Chondrocyte (in vitro differentiated cells): ENCODE measurements around the gene TCF4. TPM values are rescaled to one million over a fixed set of nuclear protein-coding genes. Genes with fewer than 3 reads are reported as not detected.

Source experiments
- DNase-seq: peaks from one replicate; pipeline ENCODE4 v3.0.0; 2021; ENCODE audit warnings: mixed read lengths, low spot score
- H3K27ac Mint-ChIP-seq: one replicate; pipeline ENCODE4 v1.8.0; 2021; ENCODE audit warnings: mild to moderate bottlenecking, moderate library complexity, mixed read lengths; ENCODE audit not compliant: unreplicated experiment
- H3K27me3 Mint-ChIP-seq: 2 replicates; pipeline ENCODE4 v1.8.0; 2021; ENCODE audit warnings: low read depth, mixed read lengths
- H3K36me3 Mint-ChIP-seq: 2 replicates; pipeline ENCODE4 v1.8.0; 2021; ENCODE audit warnings: low read depth, mixed read lengths
- H3K4me1 Mint-ChIP-seq: 2 replicates; pipeline ENCODE4 v1.8.0; 2021; ENCODE audit warnings: low read depth, mild to moderate bottlenecking, mixed read lengths
- H3K4me3 Mint-ChIP-seq: one replicate; pipeline ENCODE4 v1.8.0; 2021; ENCODE audit warnings: mild to moderate bottlenecking, moderate library complexity, mixed read lengths; ENCODE audit not compliant: unreplicated experiment
- H3K9me3 Mint-ChIP-seq: 2 replicates; pipeline ENCODE4 v1.8.0; 2021; ENCODE audit warnings: low read depth, mixed read lengths
- CTCF ChIP-seq: fragments of 200-600 bp; sonication (generic); IDR thresholded peaks from 2 replicates; pipeline ENCODE4 v1.5.0; 2021; ENCODE audit warnings: antibody characterized with exemption, mild to moderate bottlenecking, moderate library complexity
- long read RNA-seq: library from polyadenylated mRNA; stranded (forward); transcript quantifications from one replicate; pipeline ENCODE4 v2.0.0, GENCODE V29; 2021
- total RNA-seq: library from RNA; stranded (reverse); gene quantifications from 3 replicates; pipeline ENCODE4 v1.2.1, GENCODE V29; 2021

TCF4 gene
- 36.8 to 91.8 TPM (median 46.6 TPM) in 3 replicates for total RNA-seq
- long read RNA-seq, full-length matches to known transcripts: 4 of 10 reads
- long read RNA-seq, partial matches to known transcripts: 1 of 10 reads
- long read RNA-seq, other reads (novel, unspliced or antisense): 5 of 10 reads

GRCh38 chr18:55588111-55588869 lies at the start of gene TCF4:
TCF4 (minus strand) TSS chr18:55588192; CDS start chr18:55587116, 1,076 bp downstream.
- no peak for DNase-seq
- Mint-ChIP-seq H3K4me3 (peak within 1 kb of the TSS; percentile 85), H3K36me3 (no peaks in the 10 kb centered on the region), H3K27me3 (no peaks in the 10 kb centered on the region), H3K4me1 (peaks cover 30% of the 10 kb centered on the region), H3K9me3 (no peaks in the 10 kb centered on the region), H3K27ac (peak within 1 kb of the TSS; percentile 93)
- no peak for TF ChIP-seq CTCF

GRCh38 chr18:55637204-55637603 lies 49.2 kb upstream of the TCF4 start:
- H3K9me3 Mint-ChIP-seq: peaks cover 17% of the 10 kb centered on the region
- no peak for DNase-seq
- no peak overlapping the region for H3K27ac Mint-ChIP-seq
- TF ChIP-seq CTCF: no peak
- peaks cover 4% of the 10 kb centered on the region for H3K36me3 Mint-ChIP-seq
- no peak overlapping the region for H3K4me3 Mint-ChIP-seq
- H3K4me1 Mint-ChIP-seq: peaks cover 8% of the 10 kb centered on the region
- no peaks in the 10 kb centered on the region for H3K27me3 Mint-ChIP-seq

GRCh38 chr18:55635439-55635838 lies 47.4 kb upstream of the TCF4 start:
- Mint-ChIP-seq H3K27me3 (no peaks in the 10 kb centered on the region), H3K27ac (no peak overlapping the region), H3K4me1 (peaks cover 8% of the 10 kb centered on the region), H3K4me3 (no peak overlapping the region), H3K36me3 (no peaks in the 10 kb centered on the region), H3K9me3 (no peaks in the 10 kb centered on the region)
- no peak for DNase-seq
- TF ChIP-seq CTCF: no peak

GRCh38 chr18:55634545-55634944 lies 46.6 kb upstream of the TCF4 start:
- Mint-ChIP-seq H3K27me3 (no peaks in the 10 kb centered on the region), H3K36me3 (no peaks in the 10 kb centered on the region), H3K4me1 (peaks cover 8% of the 10 kb centered on the region), H3K9me3 (no peaks in the 10 kb centered on the region), H3K27ac (no peak overlapping the region), H3K4me3 (no peak overlapping the region)
- no peak for DNase-seq
- TF ChIP-seq CTCF: no peak

GRCh38 chr18:55633032-55633431 lies 45.0 kb upstream of the TCF4 start:
- no peak for DNase-seq
- no peaks in the 10 kb centered on the region for H3K9me3 Mint-ChIP-seq

More at GRCh38 chr18:55633032-55633431, 45.0 kb upstream of the TCF4 start:
- H3K4me3 Mint-ChIP-seq: no peak overlapping the region
- TF ChIP-seq CTCF: no peak
- peaks cover 8% of the 10 kb centered on the region for H3K4me1 Mint-ChIP-seq
- H3K36me3 Mint-ChIP-seq: no peaks in the 10 kb centered on the region
- H3K27me3 Mint-ChIP-seq: no peaks in the 10 kb centered on the region
- no peak overlapping the region for H3K27ac Mint-ChIP-seq
